GM20431 (cell line): ENCODE measurements around the gene APOBR.
"Not testable (repeated sequence)": the region's sequence is repeated elsewhere in the genome, so short reads cannot be mapped to it uniquely, and the experiment has no call there.

ENCODE experiments used
- in situ Hi-C: fragments of 300-500 bp; cut with MseI, MboI; formaldehyde crosslinking; loops from one replicate; pipeline ENCODE4 v1.15.0; 2020; ENCODE audit warnings: low sequenced_read_pairs; ENCODE audit not compliant: unreplicated experiment

Gene APOBR

GRCh38 chr16:28494121-28494851, at the start of gene APOBR:
APOBR (plus strand) TSS chr16:28494643; CDS start chr16:28494682, 39 bp downstream.
- in situ Hi-C loops = no loop called here

DNA sequence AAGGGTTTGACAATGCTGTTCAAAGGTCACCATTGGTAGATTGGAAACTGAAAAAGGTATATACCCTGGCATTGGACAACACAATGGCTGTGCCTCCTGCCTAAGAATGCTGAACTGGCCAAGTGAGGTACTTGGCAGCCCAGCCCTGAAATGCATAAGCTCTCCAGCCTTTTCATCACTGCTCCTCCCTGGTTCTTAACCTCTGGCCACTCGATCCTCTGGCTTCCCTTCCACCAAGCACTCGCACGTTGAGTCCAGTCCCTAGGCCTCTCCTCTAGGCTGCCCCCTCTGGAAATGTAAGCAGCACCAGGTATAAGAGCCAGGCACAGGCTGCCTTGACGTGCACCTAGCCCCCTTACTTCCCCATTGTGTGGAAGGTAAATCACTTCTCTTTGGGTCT, 48.1 kb upstream of the APOBR start:
- in situ Hi-C loops = not testable (repeated sequence)

DNA sequence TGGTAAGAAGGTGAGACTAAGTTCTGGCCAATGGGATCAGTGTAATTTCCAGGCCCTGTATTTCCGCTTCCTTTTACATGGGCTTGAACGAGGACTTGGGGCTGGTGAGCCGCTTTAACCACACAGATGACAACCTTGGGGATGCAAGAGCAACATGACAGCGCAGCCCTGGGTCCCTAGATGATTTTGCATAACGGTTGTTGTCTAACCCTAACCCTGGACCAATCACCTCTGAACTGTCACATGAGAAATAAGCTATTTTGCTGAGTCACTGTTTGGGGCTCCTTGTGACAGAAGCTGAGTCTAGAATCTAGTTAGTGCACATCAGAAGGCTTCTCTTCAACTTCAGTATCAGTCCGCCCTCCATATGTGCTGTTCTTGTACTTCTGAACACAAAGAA, 47.4 kb upstream of the APOBR start:
- in situ Hi-C loops = not testable (repeated sequence)

GRCh38 chr16:28473714-28474265, 20.7 kb upstream of the APOBR start:
- in situ Hi-C loops = no loop called here

DNA sequence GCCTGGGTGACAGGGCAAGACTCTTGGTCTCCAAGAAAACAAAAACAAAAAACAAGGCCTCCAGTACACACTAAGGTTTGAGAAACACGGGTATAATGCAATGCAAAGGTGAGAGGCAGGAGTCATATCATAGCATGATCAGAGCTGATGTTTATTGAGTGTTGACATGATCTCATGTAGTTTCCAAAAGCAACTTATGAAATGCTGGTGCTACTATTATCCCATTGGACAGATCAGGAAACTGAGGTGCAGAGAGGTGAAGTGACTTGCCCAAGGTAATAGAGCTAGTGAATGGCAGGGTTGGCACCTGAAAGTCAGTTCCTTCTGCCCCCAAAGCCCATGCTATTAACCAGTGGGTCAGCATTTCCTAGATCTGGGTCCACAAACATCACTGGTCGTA, 19.2 kb upstream of the APOBR start:
- in situ Hi-C loops = no loop called here

DNA sequence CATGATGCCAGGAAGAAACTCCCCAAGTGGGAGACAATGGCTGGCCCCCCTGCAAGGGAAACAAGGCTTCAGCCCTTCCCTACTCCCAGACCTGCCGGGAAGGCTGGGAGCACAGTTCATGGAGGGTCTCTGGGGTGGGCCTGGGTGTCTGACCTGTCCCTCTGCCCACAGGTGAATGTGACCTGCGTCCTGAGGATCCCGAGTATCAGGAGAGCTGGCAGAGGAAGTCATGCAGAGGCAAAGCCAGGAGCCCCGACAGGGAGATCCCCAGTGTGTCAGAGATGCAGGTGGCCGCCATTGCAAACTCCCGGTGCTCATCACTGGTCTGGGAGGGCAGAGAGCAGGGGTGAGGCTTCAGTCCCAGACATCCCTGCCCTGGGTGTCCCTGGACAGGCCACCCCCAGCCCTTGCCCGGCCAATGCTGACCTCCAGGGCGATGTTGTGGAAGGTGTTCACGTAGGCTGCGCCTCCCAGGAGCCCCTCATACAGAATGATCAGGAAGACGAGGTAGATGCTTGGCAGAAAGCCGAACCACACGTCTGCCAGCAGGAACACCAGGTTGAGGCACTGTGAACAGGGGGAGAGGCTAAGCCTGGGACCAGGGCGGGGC, 17.0 kb upstream of the APOBR start:
- in situ Hi-C loops = no loop called here

- in situ Hi-C loops = no loop called here
Measured at GRCh38 chr16:28478506-28479180, 15.8 kb upstream of the APOBR start.

GRCh38 chr16:28482026-28482425, 12.4 kb upstream of the APOBR start:
- in situ Hi-C loops = no loop called here

DNA sequence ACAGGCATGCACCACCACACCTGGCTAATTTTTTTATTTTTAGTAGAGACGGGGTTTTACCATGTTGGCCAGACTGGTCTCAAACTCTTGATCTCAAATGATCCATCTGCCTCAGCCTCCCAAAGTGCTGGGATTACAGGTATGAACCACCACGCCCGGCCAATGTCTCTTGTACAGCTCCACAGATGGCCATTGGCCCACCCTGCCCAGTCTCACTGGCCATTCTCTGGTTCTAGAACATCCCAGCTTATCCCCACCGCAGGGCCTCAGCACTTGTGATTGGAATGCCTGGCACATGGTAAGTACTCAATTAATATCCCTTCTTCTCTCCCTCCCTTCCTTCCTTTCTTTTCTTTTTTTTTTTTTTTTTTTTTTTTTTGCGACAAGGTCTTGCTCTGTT, 11.1 kb upstream of the APOBR start:
- in situ Hi-C loops = not testable (repeated sequence)

GRCh38 chr16:28486266-28486665, 8.2 kb upstream of the APOBR start:
- in situ Hi-C loops = no loop called here

- in situ Hi-C loops = no loop called here
Measured at GRCh38 chr16:28491230-28491969, 3.0 kb upstream of the APOBR start.

- in situ Hi-C loops = no loop called here
Measured at GRCh38 chr16:28491970-28492474, 2.4 kb upstream of the APOBR start, which contains the start of gene CLN3. CLN3 (minus strand) TSS chr16:28492074; CDS start chr16:28491759, 315 bp downstream.

DNA sequence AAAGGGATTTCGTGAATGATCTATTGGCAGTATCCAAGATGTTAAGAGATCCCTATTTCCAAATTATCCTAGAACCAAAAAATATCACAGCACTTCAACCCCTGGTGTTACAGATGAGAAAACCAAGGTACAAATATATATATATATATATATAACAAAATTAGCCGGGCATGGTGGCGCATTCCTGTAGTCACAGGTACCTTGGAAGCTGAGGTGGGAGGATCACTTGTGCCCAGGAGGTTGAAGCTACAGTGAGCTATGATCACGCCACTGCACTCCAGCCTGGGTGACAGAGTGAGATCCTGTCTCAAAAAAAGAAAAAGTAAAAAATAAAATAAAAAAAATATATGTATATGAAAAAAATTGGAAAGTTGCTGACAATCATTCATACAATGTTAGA, 1.9 kb upstream of the APOBR start:
- in situ Hi-C loops = no loop called here

GRCh38 chr16:28495098-28495793, 803 bp downstream of the APOBR start:
- in situ Hi-C loops = no loop called here

GRCh38 chr16:28495795-28496749, 1.6 kb downstream of the APOBR start:
- in situ Hi-C loops = no loop called here

DNA sequence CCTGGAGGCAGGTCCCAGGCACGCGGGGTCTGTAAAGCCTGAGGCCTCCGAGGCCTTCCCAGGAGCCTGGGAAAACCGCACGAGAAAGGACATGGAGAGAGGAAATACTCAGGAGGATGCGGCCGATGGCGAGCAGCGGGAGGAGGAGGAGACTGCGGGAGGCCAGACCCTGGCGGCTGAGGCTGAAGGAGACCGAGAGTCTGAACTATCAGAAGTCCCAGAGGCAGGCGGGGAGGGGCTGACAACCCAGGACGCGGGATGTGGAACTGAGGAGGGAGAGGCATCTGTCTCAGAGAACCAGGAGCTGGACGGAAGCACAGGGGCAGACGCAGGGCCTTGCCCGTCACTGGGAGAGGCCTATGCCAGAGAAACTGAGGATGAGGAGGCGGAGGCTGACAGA, 2.4 kb downstream of the APOBR start:
- in situ Hi-C loops = no loop called here

DNA sequence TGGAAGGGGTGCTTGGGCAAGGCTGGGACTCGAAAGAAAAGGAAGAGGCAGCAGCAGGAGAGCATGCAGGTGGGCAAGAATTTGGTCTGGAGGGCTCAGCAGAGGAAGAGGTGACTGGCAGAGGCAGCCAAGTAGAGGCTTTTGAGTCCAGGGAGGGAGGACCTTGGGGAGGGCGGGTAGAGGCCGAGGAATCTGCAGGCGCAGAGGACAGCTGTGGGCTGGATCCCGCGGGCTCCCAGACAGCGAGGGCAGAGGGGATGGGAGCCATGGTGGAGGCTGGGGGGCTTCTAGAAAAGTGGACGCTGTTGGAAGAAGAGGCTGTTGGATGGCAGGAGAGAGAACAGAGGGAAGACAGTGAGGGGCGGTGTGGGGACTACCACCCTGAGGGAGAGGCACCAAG, 2.9 kb downstream of the APOBR start:
- in situ Hi-C loops = no loop called here

GRCh38 chr16:28497861-28498599, 3.6 kb downstream of the APOBR start:
- in situ Hi-C loops = no loop called here
